ENCODE measurements around the gene LPIN2. TPM values are rescaled to one million over a fixed set of nuclear protein-coding genes. Genes with fewer than 3 reads are reported as not detected.

Gene LPIN2
- total RNA-seq, 4 donors from 2014 or later: 7.4 to 53.0 (median 29.5) TPM

GRCh38 chr18:2984091-2984490 lies 28.9 kb downstream of the LPIN2 start:
- no peak for TF ChIP-seq POLR2A (IDR thresholded peaks at IDR 0.05)
- TF ChIP-seq, protein P1, sequence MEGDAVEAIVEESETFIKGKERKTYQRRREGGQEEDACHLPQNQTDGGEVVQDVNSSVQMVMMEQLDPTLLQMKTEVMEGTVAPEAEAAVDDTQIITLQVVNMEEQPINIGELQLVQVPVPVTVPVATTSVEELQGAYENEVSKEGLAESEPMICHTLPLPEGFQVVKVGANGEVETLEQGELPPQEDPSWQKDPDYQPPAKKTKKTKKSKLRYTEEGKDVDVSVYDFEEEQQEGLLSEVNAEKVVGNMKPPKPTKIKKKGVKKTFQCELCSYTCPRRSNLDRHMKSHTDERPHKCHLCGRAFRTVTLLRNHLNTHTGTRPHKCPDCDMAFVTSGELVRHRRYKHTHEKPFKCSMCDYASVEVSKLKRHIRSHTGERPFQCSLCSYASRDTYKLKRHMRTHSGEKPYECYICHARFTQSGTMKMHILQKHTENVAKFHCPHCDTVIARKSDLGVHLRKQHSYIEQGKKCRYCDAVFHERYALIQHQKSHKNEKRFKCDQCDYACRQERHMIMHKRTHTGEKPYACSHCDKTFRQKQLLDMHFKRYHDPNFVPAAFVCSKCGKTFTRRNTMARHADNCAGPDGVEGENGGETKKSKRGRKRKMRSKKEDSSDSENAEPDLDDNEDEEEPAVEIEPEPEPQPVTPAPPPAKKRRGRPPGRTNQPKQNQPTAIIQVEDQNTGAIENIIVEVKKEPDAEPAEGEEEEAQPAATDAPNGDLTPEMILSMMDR (IDR thresholded peaks at IDR 0.05): no peak
- H3K4me1 ChIP-seq: peaks cover 8% of the 10 kb centered on the region in 2 donors
- no peaks in the 10 kb centered on the region for H3K9me3 ChIP-seq
- DNase-seq: no peak
- H3K4me3 ChIP-seq: no peak overlapping the region
- intact Hi-C loops (cut with DNase I; ENCODE audit: low total_unique reads): no loop called here
- H3K36me3 ChIP-seq: no peaks in the 10 kb centered on the region
- no peaks in the 10 kb centered on the region for H3K27me3 ChIP-seq
- H3K27ac ChIP-seq: peak overlapping the region in 1 of 2 donors; percentile 11

DNA sequence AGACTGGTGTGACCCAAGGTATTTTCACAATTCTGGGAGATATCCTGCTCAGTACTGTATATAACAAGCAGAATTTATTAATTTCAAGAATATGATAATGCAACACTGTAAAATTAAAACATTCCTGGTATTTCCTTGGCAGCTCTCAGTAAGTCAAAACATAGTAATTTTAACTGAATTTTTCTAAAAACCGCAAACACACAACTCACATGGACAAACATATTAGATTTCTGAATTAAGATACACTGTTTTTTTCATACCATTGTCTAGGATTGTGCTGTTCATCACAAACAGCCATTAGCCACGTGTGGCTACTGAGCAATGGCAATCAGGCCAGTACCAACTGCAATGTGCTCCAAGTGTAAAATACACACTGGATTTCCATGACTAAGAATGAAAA lies 29.6 kb downstream of the LPIN2 start:
- Histone ChIP-seq H3K27me3 (no peaks in the 10 kb centered on the region), H3K27ac (peak overlapping the region; percentile 74 to 93), H3K4me3 (no peak overlapping the region), H3K4me1 (peaks cover 8% of the 10 kb centered on the region in 2 donors), H3K9me3 (no peaks in the 10 kb centered on the region), H3K36me3 (no peaks in the 10 kb centered on the region)
- intact Hi-C loops (cut with DNase I; ENCODE audit: low total_unique reads): no loop called here
- TF ChIP-seq, protein P1 (IDR thresholded peaks at IDR 0.05): no peak
- no peak for TF ChIP-seq POLR2A (IDR thresholded peaks at IDR 0.05)
- no peak for DNase-seq

DNA sequence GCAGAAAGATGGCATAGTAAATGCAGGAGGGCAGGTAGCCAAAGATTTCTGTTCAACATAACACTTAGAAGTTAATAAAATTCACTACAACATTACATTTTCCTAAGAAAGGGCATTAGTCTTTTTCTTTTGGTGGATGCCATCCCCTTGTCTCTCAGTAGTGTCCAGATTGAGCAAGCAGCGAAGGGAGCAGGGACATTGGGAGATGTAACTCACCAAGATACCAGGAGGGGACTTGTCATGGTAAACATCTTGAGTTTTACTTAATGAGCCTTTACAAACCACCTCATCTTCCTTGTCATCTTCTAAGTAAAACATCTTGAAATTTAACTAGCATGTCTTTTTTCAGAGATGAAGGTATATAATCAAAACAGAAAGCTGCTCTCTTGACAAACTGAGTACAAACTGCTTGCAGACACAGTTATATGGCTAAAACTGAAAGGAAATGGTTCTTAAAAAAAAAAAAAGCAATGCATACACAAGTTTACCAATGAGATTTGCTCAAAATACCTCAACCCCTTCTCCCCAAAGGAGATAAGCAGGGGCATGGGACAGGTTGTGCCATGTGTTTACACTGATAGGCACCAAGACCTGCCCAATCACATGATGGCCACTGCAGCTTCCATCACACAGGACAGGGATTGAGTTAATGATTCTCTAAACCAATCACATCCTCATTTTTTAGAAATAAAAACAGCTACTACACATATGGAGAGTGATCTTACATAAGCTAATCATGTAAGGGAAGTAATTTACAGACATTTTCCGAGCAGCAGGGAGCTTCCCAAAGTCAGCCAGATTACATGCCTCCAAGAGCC lies 30.3 kb downstream of the LPIN2 start:
- Histone ChIP-seq H3K4me3 (no peak overlapping the region), H3K9me3 (no peaks in the 10 kb centered on the region), H3K27ac (peak overlapping the region; percentile 74 to 93), H3K27me3 (no peaks in the 10 kb centered on the region), H3K36me3 (no peaks in the 10 kb centered on the region), H3K4me1 (peaks cover 8 to 11% of the 10 kb centered on the region in 2 donors)
- intact Hi-C loops (cut with DNase I; ENCODE audit: low total_unique reads): no loop called here
- TF ChIP-seq POLR2A (IDR thresholded peaks at IDR 0.05): no peak
- DNase-seq: no peak

- intact Hi-C loops (cut with DNase I; ENCODE audit: low total_unique reads): no loop called here
- Histone ChIP-seq H3K4me1 (peaks cover 8 to 11% of the 10 kb centered on the region in 2 donors), H3K27ac (peak overlapping the region; percentile 74 to 93), H3K4me3 (no peak overlapping the region), H3K9me3 (no peaks in the 10 kb centered on the region), H3K27me3 (no peaks in the 10 kb centered on the region), H3K36me3 (no peaks in the 10 kb centered on the region)
- no peak for DNase-seq
- no peak for TF ChIP-seq POLR2A (IDR thresholded peaks at IDR 0.05)
- TF ChIP-seq, protein P1 (IDR thresholded peaks at IDR 0.05): no peak
Observed at GRCh38 chr18:2982022-2982421, 30.9 kb downstream of the LPIN2 start.

DNA sequence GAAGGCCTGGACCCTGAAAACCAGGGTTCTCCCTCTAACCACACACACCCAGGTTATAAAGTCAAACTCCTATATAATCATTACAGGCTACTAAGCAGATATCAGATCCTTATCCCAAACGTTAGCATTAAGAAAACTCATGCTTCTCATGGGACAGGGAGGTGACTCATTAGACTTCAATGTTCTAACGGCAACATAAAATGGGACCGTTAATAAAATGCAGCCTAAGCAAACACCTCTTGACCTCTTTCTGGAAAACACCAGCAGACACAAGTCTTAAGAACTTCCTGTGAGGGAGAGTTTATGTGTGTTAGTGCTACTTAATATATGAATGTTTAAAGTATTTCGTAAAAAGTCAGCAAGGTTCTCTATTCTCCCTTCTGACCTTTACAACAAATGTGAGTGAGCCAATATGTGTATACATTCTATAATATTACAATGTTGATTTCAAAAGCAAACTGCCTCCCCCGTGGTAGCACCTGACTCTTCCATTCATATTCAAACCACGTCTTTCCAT lies 31.7 kb downstream of the LPIN2 start:
- H3K4me1 ChIP-seq: peaks cover 8 to 11% of the 10 kb centered on the region in 2 donors
- intact Hi-C loops (cut with DNase I; ENCODE audit: low total_unique reads): no loop called here
- H3K27ac ChIP-seq: peak overlapping the region; percentile 74 to 93
- no peaks in the 10 kb centered on the region for H3K9me3 ChIP-seq
- H3K36me3 ChIP-seq: no peaks in the 10 kb centered on the region
- no peak for DNase-seq
- H3K27me3 ChIP-seq: no peaks in the 10 kb centered on the region
- TF ChIP-seq, protein P1 (IDR thresholded peaks at IDR 0.05): no peak
- no peak for TF ChIP-seq POLR2A (IDR thresholded peaks at IDR 0.05)
- no peak overlapping the region for H3K4me3 ChIP-seq

Measured in uterus (tissue), 4 donors.